Karpas-422 (cell line): ENCODE data around the gene ZNF878. TPM values are rescaled to one million over a fixed set of nuclear protein-coding genes. Genes with fewer than 3 reads are reported as not detected.

Experiments used
- DNase-seq: peaks from one replicate; pipeline ENCODE4 v3.0.0-alpha.2; 2015
- H2AFZ ChIP-seq: fragments of 200-600 bp; sonication (generic); 2 replicates; pipeline ENCODE4 v1.6.1; 2014; ENCODE audit warnings: antibody characterized with exemption, low read length, mixed read lengths
- H3K27ac ChIP-seq: fragments of 200-600 bp; sonication (generic); 2 replicates; pipeline ENCODE4 v1.5.1; 2014; ENCODE audit warnings: mild to moderate bottlenecking, low read length, moderate library complexity
- H3K27me3 ChIP-seq: fragments of 200-600 bp; sonication (generic); 2 replicates; pipeline ENCODE4 v1.6.1; 2014; ENCODE audit warnings: low read length, mixed read lengths
- H3K36me3 ChIP-seq: fragments of 200-600 bp; sonication (generic); 2 replicates; pipeline ENCODE4 v1.6.1; 2014; ENCODE audit warnings: low read length, mixed read lengths; ENCODE audit not compliant: insufficient read depth
- H3K4me1 ChIP-seq: fragments of 200-600 bp; sonication (generic); 2 replicates; pipeline ENCODE4 v1.6.1; 2014; ENCODE audit warnings: mild to moderate bottlenecking, low read length, mixed read lengths
- H3K4me2 ChIP-seq: fragments of 200-600 bp; sonication (generic); 2 replicates; pipeline ENCODE4 v1.6.1; 2014; ENCODE audit warnings: low read length, low read depth, mild to moderate bottlenecking; ENCODE audit not compliant: poor library complexity, severe bottlenecking
- H3K4me3 ChIP-seq: fragments of 200-600 bp; sonication (generic); 2 replicates; pipeline ENCODE4 v1.5.1; 2014; ENCODE audit warnings: mild to moderate bottlenecking, antibody characterized with exemption, low read length, mixed read lengths
- H3K79me2 ChIP-seq: fragments of 200-600 bp; sonication (generic); 2 replicates; pipeline ENCODE4 v1.6.1; 2014; ENCODE audit warnings: mild to moderate bottlenecking, low read length, mixed read lengths
- H3K9ac ChIP-seq: fragments of 200-600 bp; sonication (generic); 2 replicates; pipeline ENCODE4 v1.6.0; 2014; ENCODE audit warnings: low read length
- H3K9me2 ChIP-seq: fragments of 200-600 bp; sonication (generic), shearing (Covaris generic); replicated peaks from 2 replicates; pipeline ENCODE4 v1.6.0; 2014; ENCODE audit warnings: mild to moderate bottlenecking, low read length, moderate library complexity; ENCODE audit not compliant: insufficient read depth
- H3K9me3 ChIP-seq: fragments of 300-700, 200-600 bp; sonication (generic); 2 replicates; pipeline ENCODE4 v1.6.1; 2014; ENCODE audit warnings: low read length, mixed read lengths
- H4K20me1 ChIP-seq: fragments of 200-600 bp; sonication (generic); 2 replicates; pipeline ENCODE4 v1.6.1; 2014; ENCODE audit warnings: mild to moderate bottlenecking, antibody characterized with exemption, low read length, low read depth; ENCODE audit not compliant: insufficient read depth
- total RNA-seq: library from RNA; depleted of rRNA; stranded (reverse); fragments of >200 nt; shearing (Covaris generic); gene quantifications from 2 replicates; pipeline ENCODE4 v1.2.3, GENCODE V29; 2014; ENCODE audit warnings: low replicate concordance; rRNA removed

ZNF878 gene
- total RNA-seq, result 0.71 and 0.79 TPM in 2 replicates

GRCh38 chr19:12052497-12053169, at the start of gene ZNF878:
Gene ZNF878, minus strand, starts transcription at chr19:12052961. Its CDS starts 160 bp downstream, at chr19:12052801.
- Histone ChIP-seq H3K27ac (no peak within 1 kb of the TSS), H2AFZ (peak within 1 kb of the TSS; percentile 91)

GRCh38 chr19:12098040-12098439, 45.3 kb upstream of the ZNF878 start:
- Histone ChIP-seq H3K36me3 (peaks cover 29% of the 10 kb centered on the region), H3K4me1 (peaks cover 2% of the 10 kb centered on the region), H3K9ac (no peak overlapping the region), H3K4me2 (no peak overlapping the region), H2AFZ (no peak overlapping the region), H3K9me3 (peaks cover 3% of the 10 kb centered on the region), H3K27me3 (no peaks in the 10 kb centered on the region), H3K4me3 (no peak overlapping the region), H3K9me2 (no peaks in the 10 kb centered on the region), H4K20me1 (no peaks in the 10 kb centered on the region), H3K27ac (no peak overlapping the region), H3K79me2 (peaks cover 34% of the 10 kb centered on the region)
- no peak for DNase-seq

More at GRCh38 chr19:12052497-12053169, at the start of gene ZNF878:
- Histone ChIP-seq H3K9me3 (peaks cover under 1% of the 10 kb centered on the region; the same call in 1 of the 2 replicates), H3K4me3 (peak within 1 kb of the TSS; percentile 80), H3K4me2 (peak within 1 kb of the TSS; percentile 90), H3K9me2 (no peaks in the 10 kb centered on the region), H3K79me2 (no peaks in the 10 kb centered on the region), H4K20me1 (no peaks in the 10 kb centered on the region), H3K9ac (peak within 1 kb of the TSS; percentile 81), H3K4me1 (peaks cover 11% of the 10 kb centered on the region), H3K36me3 (peaks cover 3% of the 10 kb centered on the region; the same call in 1 of the 2 replicates), H3K27me3 (no peaks in the 10 kb centered on the region)
- DNase-seq, result peak; percentile 95

- Histone ChIP-seq H3K36me3 (peaks cover 29% of the 10 kb centered on the region), H2AFZ (no peak overlapping the region), H3K4me1 (peaks cover 10% of the 10 kb centered on the region), H3K4me2 (no peak overlapping the region), H3K9ac (no peak overlapping the region), H3K27ac (no peak overlapping the region), H3K79me2 (peaks cover 39% of the 10 kb centered on the region), H4K20me1 (no peaks in the 10 kb centered on the region), H3K9me2 (no peaks in the 10 kb centered on the region), H3K9me3 (peaks cover 3% of the 10 kb centered on the region), H3K27me3 (no peaks in the 10 kb centered on the region), H3K4me3 (no peak overlapping the region)
- no peak for DNase-seq
Measured at GRCh38 chr19:12095111-12095790, 42.5 kb upstream of the ZNF878 start.

- Histone ChIP-seq H3K9ac (no peak overlapping the region), H3K27ac (no peak overlapping the region), H3K4me3 (no peak overlapping the region)
Measured at GRCh38 chr19:12093777-12094176, 41.0 kb upstream of the ZNF878 start.

DNA sequence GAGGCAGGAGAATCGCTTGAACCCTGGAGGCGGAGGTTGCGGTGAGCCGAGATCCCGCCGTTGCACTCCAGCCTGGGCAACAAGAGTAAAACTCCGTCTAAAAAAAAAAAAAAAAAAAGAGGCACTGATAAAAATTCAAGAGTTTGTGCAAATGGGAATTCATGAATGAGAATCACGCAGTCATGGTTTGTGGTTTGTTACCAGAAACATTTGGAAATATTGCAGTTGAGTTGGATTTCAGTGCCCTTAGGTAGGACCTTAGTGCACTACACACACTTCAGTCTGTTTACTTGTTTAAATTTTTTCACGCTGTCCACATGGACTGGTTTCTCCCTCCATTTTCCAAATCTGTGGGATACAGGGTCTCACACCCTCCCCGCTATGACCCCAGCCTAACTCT, 40.2 kb upstream of the ZNF878 start:
- Histone ChIP-seq H2AFZ (no peak overlapping the region), H3K27me3 (no peaks in the 10 kb centered on the region), H3K9me2 (no peaks in the 10 kb centered on the region), H3K9ac (peak overlapping the region; percentile 91), H4K20me1 (no peaks in the 10 kb centered on the region), H3K36me3 (peaks cover 26% of the 10 kb centered on the region), H3K79me2 (peaks cover 37% of the 10 kb centered on the region), H3K4me2 (peak overlapping the region; percentile 84), H3K27ac (no peak overlapping the region), H3K9me3 (peaks cover 3% of the 10 kb centered on the region), H3K4me3 (peak overlapping the region; percentile 95), H3K4me1 (peaks cover 10% of the 10 kb centered on the region)
- no peak for DNase-seq

More at GRCh38 chr19:12093777-12094176, 41.0 kb upstream of the ZNF878 start:
- Histone ChIP-seq H3K36me3 (peaks cover 29% of the 10 kb centered on the region), H3K4me1 (peaks cover 10% of the 10 kb centered on the region), H3K9me2 (no peaks in the 10 kb centered on the region), H2AFZ (no peak overlapping the region), H3K27me3 (no peaks in the 10 kb centered on the region), H3K79me2 (peaks cover 39% of the 10 kb centered on the region), H4K20me1 (no peaks in the 10 kb centered on the region), H3K4me2 (no peak overlapping the region), H3K9me3 (peaks cover 3% of the 10 kb centered on the region)
- DNase-seq, result no peak

DNA sequence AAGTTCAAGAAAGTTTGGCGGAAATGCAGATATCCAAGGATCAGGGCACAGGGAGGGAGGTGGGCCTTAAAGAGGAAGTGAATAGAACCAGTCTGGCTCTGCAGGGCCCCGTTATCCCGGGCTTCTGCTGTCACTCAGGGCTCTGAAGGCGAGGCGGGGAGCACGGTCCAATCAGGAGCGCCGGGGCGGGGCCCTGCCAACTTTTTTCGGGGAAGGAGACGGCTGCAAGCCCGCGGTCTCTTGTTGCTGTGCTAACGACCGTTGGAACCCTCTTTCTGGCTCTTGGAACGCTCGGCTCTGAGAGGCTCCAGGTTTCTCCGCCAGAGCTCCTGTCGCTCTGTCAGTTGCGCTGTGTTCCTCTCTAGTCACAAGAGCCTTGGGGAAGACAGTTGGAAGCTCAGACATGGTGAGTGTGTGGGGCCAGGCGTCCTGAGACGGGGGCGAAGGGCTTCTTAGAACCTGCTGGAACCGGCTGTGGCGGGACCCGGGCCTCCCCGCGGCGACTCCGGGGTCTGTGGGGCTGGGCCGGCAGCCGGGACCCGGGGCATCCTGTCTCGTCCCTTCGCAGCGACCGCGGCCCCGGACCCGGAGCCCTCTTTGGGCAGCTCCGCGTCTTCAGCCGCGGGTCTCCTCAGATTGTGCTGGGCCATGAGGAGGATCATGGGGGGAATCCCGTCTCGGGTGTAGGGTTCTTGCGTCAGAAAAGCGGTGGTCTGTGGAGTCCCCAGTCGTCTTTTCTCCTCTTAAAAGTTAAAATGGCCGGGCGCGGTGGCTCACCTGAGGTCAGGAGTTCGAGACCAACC, 39.5 kb upstream of the ZNF878 start:
- Histone ChIP-seq H3K9me2 (no peaks in the 10 kb centered on the region), H3K9me3 (peaks cover 3% of the 10 kb centered on the region), H3K36me3 (peaks cover 22% of the 10 kb centered on the region), H3K9ac (peak overlapping the region; percentile 91), H3K79me2 (peaks cover 34% of the 10 kb centered on the region), H3K4me1 (peaks cover 10% of the 10 kb centered on the region), H4K20me1 (no peaks in the 10 kb centered on the region), H3K27ac (peak overlapping the region; percentile 66), H3K27me3 (no peaks in the 10 kb centered on the region), H3K4me2 (peak overlapping the region; percentile 84), H3K4me3 (peak overlapping the region; percentile 95), H2AFZ (peak overlapping the region; percentile 98)
- peak; percentile 96 for DNase-seq

- Histone ChIP-seq H3K4me2 (peak overlapping the region; percentile 12), H2AFZ (no peak overlapping the region), H3K9ac (no peak overlapping the region), H4K20me1 (no peaks in the 10 kb centered on the region), H3K9me3 (peaks cover 3% of the 10 kb centered on the region), H3K9me2 (no peaks in the 10 kb centered on the region), H3K27ac (no peak overlapping the region), H3K4me3 (no peak overlapping the region), H3K79me2 (peaks cover 24% of the 10 kb centered on the region), H3K36me3 (peaks cover 17% of the 10 kb centered on the region), H3K27me3 (no peaks in the 10 kb centered on the region), H3K4me1 (peaks cover 10% of the 10 kb centered on the region)
- peak; percentile 92 for DNase-seq
Measured at GRCh38 chr19:12090807-12091206, 38.0 kb upstream of the ZNF878 start.
